Lung (tissue), 12 donors: ENCODE data around the gene ADAMTS2. TPM values are rescaled to one million over a fixed set of nuclear protein-coding genes. Genes with fewer than 3 reads are reported as not detected.

Experiments
- ATAC-seq: fragments of 200-7000 bp; cut with Tn5 transposase; one replicate; pipeline ENCODE4 v1.9.1; 2020; ENCODE audit warnings: moderate number of reproducible peaks; ENCODE audit not compliant: insufficient read depth, low FRiP score
- DNase-seq, 3 donors: peaks; one replicate each; pipeline ENCODE4 v3.0.0-alpha.2; 2013 to 2017
- H3K27ac ChIP-seq, 2 donors: one replicate each; pipeline ENCODE4 v1.5.1; 2013; ENCODE audit warnings: mild to moderate bottlenecking in 2 of 2, moderate library complexity in 2 of 2, control low read depth in 1 of 2, inconsistent platforms in 1 of 2, low read depth in 1 of 2, low read length in 1 of 2
- H3K27me3 ChIP-seq, 3 donors: one replicate each; pipeline ENCODE4 v1.5.1; 2013; ENCODE audit warnings: low read length in 2 of 3; ENCODE audit not compliant: control insufficient read depth in 3 of 3, insufficient read depth in 3 of 3
- H3K36me3 ChIP-seq, 4 donors: one replicate each; pipeline ENCODE4 v1.5.1; 2013; ENCODE audit warnings: low read length in 4 of 4, mild to moderate bottlenecking in 1 of 4, moderate library complexity in 1 of 4; ENCODE audit not compliant: control insufficient read depth in 4 of 4, insufficient read depth in 4 of 4
- H3K4me1 ChIP-seq, 5 donors: one replicate each; pipeline ENCODE4 v1.5.1; 2013; ENCODE audit warnings: low read length in 5 of 5, mild to moderate bottlenecking in 2 of 5, moderate library complexity in 1 of 5; ENCODE audit not compliant: control insufficient read depth in 5 of 5, insufficient read depth in 5 of 5
- H3K4me3 ChIP-seq: one replicate; pipeline ENCODE4 v1.5.1; 2013; ENCODE audit warnings: mild to moderate bottlenecking, control low read depth, moderate library complexity
- H3K9ac ChIP-seq, 2 donors: one replicate each; pipeline ENCODE4 v1.5.1; 2013; ENCODE audit warnings: low read length in 2 of 2, control low read depth in 1 of 2; ENCODE audit not compliant: insufficient read depth in 1 of 2
- H3K9me3 ChIP-seq, 4 donors: one replicate each; pipeline ENCODE4 v1.5.1; 2013; ENCODE audit warnings: low read length in 3 of 4, mild to moderate bottlenecking in 1 of 4, moderate library complexity in 1 of 4; ENCODE audit not compliant: control insufficient read depth in 4 of 4, insufficient read depth in 3 of 4
- CTCF ChIP-seq: IDR thresholded peaks from 2 replicates; pipeline ENCODE4 v1.5.1; 2012; ENCODE audit warnings: mild to moderate bottlenecking; ENCODE audit errors: control extremely low read depth, extremely low read depth
- WGBS, 2 donors: extraction: QIAGEN DNeasy Blood & Tissue Kit; methylation state at CpG; one replicate each; pipeline ENCODE4 v1.1.7; 2013; 5-methylcytosine and 5-hydroxymethylcytosine counted together
- polyA plus RNA-seq, 2 donors: library from polyadenylated mRNA; stranded (reverse); fragments of 200-250 nt; gene quantifications; one replicate each; pipeline ENCODE4 v1.2.1, GENCODE V29; 2013
- total RNA-seq, 2 donors: library from RNA; depleted of rRNA in 1 of 2; stranded (reverse); fragments of >200 nt in 1 of 2; gene quantifications; one replicate each; pipeline ENCODE4 v1.2.1, GENCODE V29; 2014 to 2021
- donor health status: control.
- donor health status: control.
- donor health status: Bipolar disorder and iron deficiency.
- donor health status: healthy.
- donor health status: DM: yes; HTN: yes; CAD: no.

The ADAMTS2 gene
- total and polyA plus RNA-seq, 4 donors = 9.3 to 45.5 (median 28.7) TPM

GRCh38 chr5:179251276-179251969 lies 93.8 kb downstream of the ADAMTS2 start:
- peaks cover 0 to 4% (median 3%) of the 10 kb centered on the region in 4 donors for H3K9me3 ChIP-seq
- no peak for ATAC-seq
- no peaks in the 10 kb centered on the region for H3K27me3 ChIP-seq
- H3K4me1 ChIP-seq = no peaks in the 10 kb centered on the region
- H3K9ac ChIP-seq = no peak overlapping the region
- peaks cover 0 to 2% (median 0%) of the 10 kb centered on the region in 4 donors for H3K36me3 ChIP-seq
- H3K27ac ChIP-seq = no peak overlapping the region
- DNase-seq = no peak
- WGBS, 2 donors = 80 to 84% methylated on average over 8 of the region's 8 CpGs
- H3K4me3 ChIP-seq = no peak overlapping the region
- no peak for TF ChIP-seq CTCF

- H3K27ac ChIP-seq = no peak overlapping the region
- H3K9ac ChIP-seq = no peak overlapping the region
- ATAC-seq (no peak), DNase-seq (no peak)
- H3K9me3 ChIP-seq = peaks cover 0 to 5% (median 3%) of the 10 kb centered on the region in 4 donors
- H3K27me3 ChIP-seq = no peaks in the 10 kb centered on the region
- no peaks in the 10 kb centered on the region for H3K4me1 ChIP-seq
- TF ChIP-seq CTCF = no peak
- H3K36me3 ChIP-seq = peaks cover 0 to under 1% (median 0%) of the 10 kb centered on the region in 4 donors
- WGBS, 2 donors = 93% methylated on average over 13 of the region's 13 CpGs
- no peak overlapping the region for H3K4me3 ChIP-seq
Observed at GRCh38 chr5:179250561-179251225, 94.6 kb downstream of the ADAMTS2 start.

- TF ChIP-seq CTCF = no peak
- no peaks in the 10 kb centered on the region for H3K36me3 ChIP-seq
- H3K27me3 ChIP-seq = peaks cover 0 to under 1% (median 0%) of the 10 kb centered on the region in 3 donors
- no peak overlapping the region for H3K27ac ChIP-seq
- 92 to 94% methylated on average over 2 of the region's 2 CpGs for WGBS, 2 donors
- H3K4me1 ChIP-seq = peaks cover 0 to 22% (median 3%) of the 10 kb centered on the region in 5 donors
- DNase-seq = no peak
- H3K9me3 ChIP-seq = peaks cover 0 to 5% (median 3%) of the 10 kb centered on the region in 4 donors
- H3K4me3 ChIP-seq = no peak overlapping the region
- H3K9ac ChIP-seq = no peak overlapping the region
- ATAC-seq = no peak
Observed at GRCh38 chr5:179246227-179246626, 99.0 kb downstream of the ADAMTS2 start.
